Activated CD4-positive, alpha-beta memory T cell treated with anti-CD3 and anti-CD28 coated beads for 36 hours (primary cell): ENCODE results near the gene TSHZ2. TPM values are rescaled to one million over a fixed set of nuclear protein-coding genes. Genes with fewer than 3 reads are reported as not detected.
A peak's percentile ranks its signal among the peaks of the same experiment; 100 is the strongest.
"Not testable (repeated sequence)": the region's sequence is repeated elsewhere in the genome, so short reads cannot be mapped to it uniquely, and the experiment has no call there.

Source experiments
- CTCF ChIA-PET: fragments of 350-600 bp; sonication (Branson Sonifier 250); formaldehyde crosslinking; loops from one replicate; lab custom pipeline; 2021; ENCODE audit warnings: antibody characterized with exemption, inconsistent platforms; lab: Charles Lee
- POLR2A ChIA-PET: fragments of 350-600 bp; sonication (Branson Sonifier 250); formaldehyde crosslinking; loops from one replicate; lab custom pipeline; 2021; ENCODE audit warnings: antibody characterized with exemption; lab: Charles Lee
- DNase-seq: peaks from one replicate; pipeline ENCODE4 v3.0.0-alpha.2; 2020
- H3K27ac Mint-ChIP-seq: one replicate; pipeline ENCODE4 v1.8.0; 2021; ENCODE audit warnings: mixed read lengths
- H3K27me3 Mint-ChIP-seq: one replicate; pipeline ENCODE4 v1.8.0; 2021; ENCODE audit warnings: mixed read lengths
- H3K36me3 Mint-ChIP-seq: one replicate; pipeline ENCODE4 v1.8.0; 2021; ENCODE audit warnings: mixed read lengths
- H3K4me1 Mint-ChIP-seq: one replicate; pipeline ENCODE4 v1.8.0; 2021; ENCODE audit warnings: low read depth, mixed read lengths
- H3K4me3 Mint-ChIP-seq: one replicate; pipeline ENCODE4 v1.8.0; 2021; ENCODE audit warnings: mild to moderate bottlenecking, mixed read lengths
- H3K9me3 Mint-ChIP-seq: one replicate; pipeline ENCODE4 v1.8.0; 2021; ENCODE audit warnings: mixed read lengths
- intact Hi-C: fragments of 100-400 bp; cut with micrococcal nuclease; formaldehyde crosslinking; loops from one replicate; pipeline ENCODE4 v1.15.1; 2023
- total RNA-seq, 2 experiments: library from RNA; stranded (reverse); gene quantifications; one replicate each; pipeline ENCODE4 v1.2.3, GENCODE V29; 2021

TSHZ2 gene
- total RNA-seq, 2 experiments from 2014 or later: 28.9 to 36.0 TPM

- no peaks in the 10 kb centered on the region for H3K9me3 Mint-ChIP-seq
- H3K27me3 Mint-ChIP-seq: no peaks in the 10 kb centered on the region
- no peak overlapping the region for H3K27ac Mint-ChIP-seq
- POLR2A ChIA-PET: no interaction called here
- intact Hi-C loops: no loop called here
- CTCF ChIA-PET: no interaction called here
- H3K36me3 Mint-ChIP-seq: peaks cover 7% of the 10 kb centered on the region
- H3K4me3 Mint-ChIP-seq: no peak overlapping the region
- no peaks in the 10 kb centered on the region for H3K4me1 Mint-ChIP-seq
- DNase-seq: no peak
These were observed 335.9 kb downstream of the TSHZ2 start for GRCh38 chr20:53307964-53308597.

- POLR2A ChIA-PET: no interaction called here
- Mint-ChIP-seq H3K9me3 (no peaks in the 10 kb centered on the region), H3K36me3 (peaks cover 2% of the 10 kb centered on the region), H3K4me1 (no peaks in the 10 kb centered on the region), H3K27ac (no peak overlapping the region), H3K4me3 (no peak overlapping the region), H3K27me3 (peaks cover 2% of the 10 kb centered on the region)
- no peak for DNase-seq
- CTCF ChIA-PET: no interaction called here
- intact Hi-C loops: no loop called here
These were observed 337.4 kb downstream of the TSHZ2 start for GRCh38 chr20:53309515-53309914.

GRCh38 chr20:53312957-53313356 lies 340.8 kb downstream of the TSHZ2 start:
- CTCF ChIA-PET: no interaction called here

GRCh38 chr20:53316206-53316937 lies 344.2 kb downstream of the TSHZ2 start:
- POLR2A ChIA-PET: no interaction called here
- no peak overlapping the region for H3K27ac Mint-ChIP-seq
- peaks cover 14% of the 10 kb centered on the region for H3K9me3 Mint-ChIP-seq
- no peak overlapping the region for H3K4me3 Mint-ChIP-seq
- no peak for DNase-seq
- H3K36me3 Mint-ChIP-seq: peaks cover 18% of the 10 kb centered on the region
- CTCF ChIA-PET: no interaction called here
- peaks cover 13% of the 10 kb centered on the region for H3K4me1 Mint-ChIP-seq
- H3K27me3 Mint-ChIP-seq: peaks cover 2% of the 10 kb centered on the region
- intact Hi-C loops: no loop called here

More at GRCh38 chr20:53312957-53313356, 340.8 kb downstream of the TSHZ2 start:
- H3K4me1 Mint-ChIP-seq: peaks cover 6% of the 10 kb centered on the region
- peaks cover 8% of the 10 kb centered on the region for H3K9me3 Mint-ChIP-seq
- POLR2A ChIA-PET: no interaction called here
- H3K27me3 Mint-ChIP-seq: peaks cover 2% of the 10 kb centered on the region
- H3K27ac Mint-ChIP-seq: no peak overlapping the region
- H3K36me3 Mint-ChIP-seq: peaks cover 14% of the 10 kb centered on the region
- intact Hi-C loops: no loop called here
- H3K4me3 Mint-ChIP-seq: no peak overlapping the region
- DNase-seq: no peak

GRCh38 chr20:53319200-53319599 lies 347.0 kb downstream of the TSHZ2 start:
- Mint-ChIP-seq H3K27me3 (no peaks in the 10 kb centered on the region), H3K4me3 (no peak overlapping the region), H3K36me3 (peaks cover 20% of the 10 kb centered on the region), H3K27ac (no peak overlapping the region), H3K4me1 (peaks cover 28% of the 10 kb centered on the region), H3K9me3 (peaks cover 14% of the 10 kb centered on the region)
- CTCF ChIA-PET: no interaction called here
- DNase-seq: no peak
- POLR2A ChIA-PET: no interaction called here
- intact Hi-C loops: no loop called here

GRCh38 chr20:53319716-53320115 lies 347.6 kb downstream of the TSHZ2 start:
- H3K36me3 Mint-ChIP-seq: peaks cover 20% of the 10 kb centered on the region
- no peaks in the 10 kb centered on the region for H3K27me3 Mint-ChIP-seq
- ChIA-PET CTCF (no interaction called here), POLR2A (no interaction called here)
- no peak for DNase-seq
- no peak overlapping the region for H3K27ac Mint-ChIP-seq
- intact Hi-C loops: loop anchor here (5.0 kb wide), 1 partner anchor 228 kb away; no protein-coding TSS in a partner anchor
- H3K9me3 Mint-ChIP-seq: peaks cover 14% of the 10 kb centered on the region
- peaks cover 28% of the 10 kb centered on the region for H3K4me1 Mint-ChIP-seq
- H3K4me3 Mint-ChIP-seq: no peak overlapping the region

- H3K27ac Mint-ChIP-seq: no peak overlapping the region
- intact Hi-C loops: loop anchor here (5.0 kb wide), 1 partner anchor 227 kb away; no protein-coding TSS in a partner anchor
- H3K4me1 Mint-ChIP-seq: peaks cover 28% of the 10 kb centered on the region
- H3K9me3 Mint-ChIP-seq: peaks cover 14% of the 10 kb centered on the region
- H3K36me3 Mint-ChIP-seq: peaks cover 23% of the 10 kb centered on the region
- DNase-seq: no peak
- POLR2A ChIA-PET: no interaction called here
- no peaks in the 10 kb centered on the region for H3K27me3 Mint-ChIP-seq
- H3K4me3 Mint-ChIP-seq: no peak overlapping the region
- CTCF ChIA-PET: no interaction called here
These were observed 348.5 kb downstream of the TSHZ2 start for GRCh38 chr20:53320701-53321100.

- no peak for DNase-seq
- H3K36me3 Mint-ChIP-seq: peaks cover 21% of the 10 kb centered on the region
- ChIA-PET POLR2A (no interaction called here), CTCF (no interaction called here)
- no peak overlapping the region for H3K4me3 Mint-ChIP-seq
- H3K27ac Mint-ChIP-seq: no peak overlapping the region
- H3K9me3 Mint-ChIP-seq: peaks cover 14% of the 10 kb centered on the region
- peaks cover 22% of the 10 kb centered on the region for H3K4me1 Mint-ChIP-seq
- H3K27me3 Mint-ChIP-seq: no peaks in the 10 kb centered on the region
- intact Hi-C loops: loop anchor here (5.0 kb wide), 1 partner anchor 226 kb away; no protein-coding TSS in a partner anchor
These were observed 349.4 kb downstream of the TSHZ2 start for GRCh38 chr20:53321596-53321995.

GRCh38 chr20:53322651-53323050 lies 350.5 kb downstream of the TSHZ2 start:
- CTCF ChIA-PET: no interaction called here
- no peaks in the 10 kb centered on the region for H3K27me3 Mint-ChIP-seq
- peak; percentile 59 for DNase-seq
- POLR2A ChIA-PET: no interaction called here
- no peak overlapping the region for H3K4me3 Mint-ChIP-seq
- peaks cover 9% of the 10 kb centered on the region for H3K9me3 Mint-ChIP-seq
- peak overlapping the region; percentile 52 for H3K27ac Mint-ChIP-seq
- intact Hi-C loops: loop anchor here (5.0 kb wide), 1 partner anchor 225 kb away; no protein-coding TSS in a partner anchor
- peaks cover 22% of the 10 kb centered on the region for H3K4me1 Mint-ChIP-seq
- H3K36me3 Mint-ChIP-seq: peaks cover 15% of the 10 kb centered on the region

GRCh38 chr20:53323460-53323859 lies 351.3 kb downstream of the TSHZ2 start:
- H3K4me1 Mint-ChIP-seq: peaks cover 22% of the 10 kb centered on the region
- DNase-seq, CTCF ChIA-PET, H3K4me3 Mint-ChIP-seq, H3K27me3 Mint-ChIP-seq, POLR2A ChIA-PET, H3K9me3 Mint-ChIP-seq, H3K27ac Mint-ChIP-seq, H3K36me3 Mint-ChIP-seq: not testable (repeated sequence)
- intact Hi-C loops: loop anchor here (5.0 kb wide), 1 partner anchor 224 kb away; no protein-coding TSS in a partner anchor

GRCh38 chr20:53324816-53325215 lies 352.7 kb downstream of the TSHZ2 start:
- H3K4me1 Mint-ChIP-seq: peaks cover 21% of the 10 kb centered on the region
- H3K36me3 Mint-ChIP-seq: peaks cover 7% of the 10 kb centered on the region
- intact Hi-C loops: loop anchor here (5.0 kb wide), 1 partner anchor 222 kb away; no protein-coding TSS in a partner anchor
- H3K4me3 Mint-ChIP-seq: no peak overlapping the region
- CTCF ChIA-PET: no interaction called here
- H3K27me3 Mint-ChIP-seq: no peaks in the 10 kb centered on the region
- no peaks in the 10 kb centered on the region for H3K9me3 Mint-ChIP-seq
- no peak overlapping the region for H3K27ac Mint-ChIP-seq
- POLR2A ChIA-PET: no interaction called here
- no peak for DNase-seq

- H3K4me3 Mint-ChIP-seq: no peak overlapping the region
- CTCF ChIA-PET: interaction anchor here (0.6 kb wide), 1 partner anchor 478 kb away, joined by 3 read pairs; no protein-coding TSS in a partner anchor
- DNase-seq: no peak
- POLR2A ChIA-PET: no interaction called here
- H3K27me3 Mint-ChIP-seq: no peaks in the 10 kb centered on the region
- H3K9me3 Mint-ChIP-seq: no peaks in the 10 kb centered on the region
- intact Hi-C loops: no loop called here
- H3K36me3 Mint-ChIP-seq: peaks cover 4% of the 10 kb centered on the region
- no peak overlapping the region for H3K27ac Mint-ChIP-seq
- peaks cover 3% of the 10 kb centered on the region for H3K4me1 Mint-ChIP-seq
These were observed 356.8 kb downstream of the TSHZ2 start for GRCh38 chr20:53328961-53329360.
